HepG2 (cell line): ENCODE results near the gene CENPE. TPM values are rescaled to one million over a fixed set of nuclear protein-coding genes. Genes with fewer than 3 reads are reported as not detected.

ENCODE experiments used
- CREB1 ChIP-seq, 2 experiments: fragments of 450-650 bp in 1 of 2; IDR thresholded peaks; 2 replicates each; pipeline ENCODE4 v1.6.1; 2016 to 2017; ENCODE audit warnings: control low read depth in 1 of 2, mild to moderate bottlenecking in 1 of 2, missing compliant biosample characterization in 1 of 2, missing genetic modification characterization in 1 of 2
- DNMT3B ChIP-seq: conservative IDR thresholded peaks from 2 replicates; pipeline ENCODE4 v1.6.1; 2016; ENCODE audit warnings: missing biosample characterization, control low read depth
- ELK4 ChIP-seq: sonication (generic); formaldehyde crosslinking; IDR thresholded peaks from 2 replicates; pipeline ENCODE4 v1.9.0; 2021; ENCODE audit warnings: missing genetic modification reagents, borderline replicate concordance
- ERF ChIP-seq: IDR thresholded peaks from 2 replicates; pipeline ENCODE4 v1.6.1; 2018; ENCODE audit warnings: missing biosample characterization, missing genetic modification reagents
- HDAC2 ChIP-seq: sonication (generic); formaldehyde crosslinking; IDR thresholded peaks from 2 replicates; pipeline ENCODE4 v1.4.0; 2020; ENCODE audit warnings: missing genetic modification reagents
- HMGXB3 ChIP-seq: sonication (generic); formaldehyde crosslinking; IDR thresholded peaks from 2 replicates; pipeline ENCODE4 v1.4.0; 2020; ENCODE audit warnings: missing genetic modification reagents, borderline replicate concordance
- HOXA5 ChIP-seq: sonication (generic); formaldehyde crosslinking; IDR thresholded peaks from 2 replicates; pipeline ENCODE4 v1.4.0; 2020; ENCODE audit warnings: missing genetic modification reagents
- MAZ ChIP-seq, 2 experiments: sonication (generic) in 1 of 2; formaldehyde crosslinking in 1 of 2; IDR thresholded peaks; 2 replicates each; pipeline versions ENCODE4 v1.5.0 to v1.6.1; 2012 to 2020; ENCODE audit warnings: low read depth in 2 of 2, mild to moderate bottlenecking in 2 of 2, borderline replicate concordance in 1 of 2, improper control_type of control experiment in 1 of 2, low read length in 1 of 2, missing genetic modification reagents in 1 of 2, moderate library complexity in 1 of 2
- NFKBIZ ChIP-seq: IDR thresholded peaks from 2 replicates; pipeline ENCODE4 v1.6.1; 2018; ENCODE audit warnings: missing genetic modification reagents, missing compliant biosample characterization
- NPAS2 ChIP-seq: sonication (generic); formaldehyde crosslinking; IDR thresholded peaks from 2 replicates; pipeline ENCODE4 v1.8.0; 2022; ENCODE audit warnings: mild to moderate bottlenecking, missing genetic modification reagents, borderline replicate concordance
- RXRA ChIP-seq: sonication (generic); formaldehyde crosslinking; IDR thresholded peaks from 2 replicates; pipeline ENCODE4 v1.5.1; 2020; ENCODE audit warnings: missing genetic modification reagents
- SNAPC4 ChIP-seq: sonication (generic); formaldehyde crosslinking; IDR thresholded peaks from 2 replicates; pipeline ENCODE4 v1.4.0; 2020; ENCODE audit warnings: mild to moderate bottlenecking, missing genetic modification reagents
- ZNF24 ChIP-seq: fragments of 450-650 bp; IDR thresholded peaks from 2 replicates; pipeline ENCODE4 v1.6.1; 2017; ENCODE audit warnings: antibody characterized with exemption, mild to moderate bottlenecking
- ZSCAN5A ChIP-seq: sonication (generic); formaldehyde crosslinking; IDR thresholded peaks from 2 replicates; pipeline ENCODE4 v1.8.0; 2022; ENCODE audit warnings: mild to moderate bottlenecking, missing genetic modification reagents, borderline replicate concordance
- polyA plus RNA-seq, 8 experiments: library from polyadenylated mRNA; depleted of rRNA in 3 of 8; stranded (reverse) in 7 of 8; unstranded in 1 of 8; fragments of >200 nt; fragmentation: Illumina TruSeq in 4 of 8; extraction: Trizol in 4 of 8; gene quantifications; 2 replicates each; pipeline versions ENCODE4 v1.2.1 to v1.2.3, GENCODE V29; 2011 to 2016; ENCODE audit warnings: low read depth in 4 of 8, missing spikeins in 1 of 8, mixed read lengths in 1 of 8; ENCODE audit not compliant: insufficient read depth in 1 of 8
- total RNA-seq, 5 experiments: library from RNA; depleted of rRNA; stranded (reverse); fragments of >200 nt; fragmentation: Illumina TruSeq; extraction: Trizol; gene quantifications; 2 replicates each; pipeline ENCODE4 v1.2.3, GENCODE V29; 2016; ENCODE audit warnings: low read depth in 1 of 5

Gene CENPE
- total and polyA plus RNA-seq, 2 of the 13 experiments (the other 11 are each of a cell fraction or from before 2014, with no cell fraction given) = 2.1 to 19.8 TPM

GRCh38 chr4:103075435-103075893 is 122.7 kb downstream of the CENPE start (continued):
- TF ChIP-seq RXRA (CRISPR knock-in tag) (peak; percentile 23; the same call in 1 of the 2 replicates), DNMT3B (CRISPR knock-in tag) (peak; percentile 89; the same call in 1 of the 2 replicates), ZSCAN5A (CRISPR knock-in tag) (peak; percentile 37; the same call in 1 of the 2 replicates), SNAPC4 (CRISPR knock-in tag) (no peak), NPAS2 (CRISPR knock-in tag) (no peak), ERF (CRISPR knock-in tag) (peak; percentile 88), HMGXB3 (CRISPR knock-in tag) (peak; percentile 95), ELK4 (CRISPR knock-in tag) (no peak), HDAC2 (CRISPR knock-in tag) (peak; percentile 80; the same call in 1 of the 2 replicates), HOXA5 (CRISPR knock-in tag) (0 out of 2 replicates have a peak, but pooled peaks have one; percentile 66), CREB1 (IDR thresholded peaks at IDR 0.05) (no peak), CREB1 (CRISPR knock-in tag; IDR thresholded peaks at IDR 0.05) (peak; percentile 75), ZNF24 (0 out of 2 replicates have a peak, but pooled peaks have one; percentile 28), NFKBIZ (CRISPR knock-in tag) (peak; percentile 89), MAZ (IDR thresholded peaks at IDR 0.05; ENCODE audit: borderline replicate concordance, low read depth, low read length) (no peak), MAZ (CRISPR knock-in tag; IDR thresholded peaks at IDR 0.05; ENCODE audit: low read depth) (peak; percentile 65; the same call in 1 of the 2 replicates)
